A673 (cell line): ENCODE data around the gene ASXL1.
"Not testable (repeated sequence)": the region's sequence is repeated elsewhere in the genome, so short reads cannot be mapped to it uniquely, and the experiment has no call there.

Source experiments
- CTCF ChIP-seq: fragments of 300-800, 200-600 bp; sonication (generic); conservative IDR thresholded peaks from 2 replicates; pipeline ENCODE4 v1.5.1; 2017; ENCODE audit warnings: low read depth, mild to moderate bottlenecking, antibody characterized with exemption, low read length, moderate library complexity, mixed read lengths
- EZH2 ChIP-seq: fragments of 200-600 bp; sonication (generic); IDR thresholded peaks from 2 replicates; pipeline ENCODE4 v1.6.1; 2017; ENCODE audit warnings: borderline replicate concordance, low read depth, mild to moderate bottlenecking, mixed read lengths, antibody characterized with exemption, low read length; ENCODE audit not compliant: poor library complexity, severe bottlenecking

GRCh38 chr20:32341053-32341452 is 17.1 kb upstream of the ASXL1 start:
- not testable (repeated sequence) for TF ChIP-seq EZH2, CTCF
